Ishikawa (cell line): ENCODE measurements around the gene ACY1.

Source experiments
- CEBPB ChIP-seq: IDR thresholded peaks from 2 replicates; pipeline ENCODE4 v1.6.1; 2012
- CREB1 ChIP-seq: IDR thresholded peaks from 2 replicates; pipeline ENCODE4 v1.6.1; 2012; ENCODE audit warnings: low read depth
- EGR1 ChIP-seq: IDR thresholded peaks from 2 replicates; pipeline ENCODE4 v1.6.1; 2012
- EP300 ChIP-seq: IDR thresholded peaks from 2 replicates; pipeline ENCODE4 v1.6.1; 2012; ENCODE audit warnings: borderline replicate concordance
- FOXM1 ChIP-seq: IDR thresholded peaks from 2 replicates; pipeline ENCODE4 v1.6.1; 2012; ENCODE audit warnings: low read depth, borderline replicate concordance
- NFIC ChIP-seq: IDR thresholded peaks from 2 replicates; pipeline ENCODE4 v1.6.1; 2012
- RAD21 ChIP-seq: IDR thresholded peaks from 2 replicates; pipeline ENCODE4 v1.6.1; 2012; ENCODE audit warnings: low read depth
- TAF1 ChIP-seq: IDR thresholded peaks from 2 replicates; pipeline ENCODE4 v1.6.1; 2012; ENCODE audit warnings: low read depth, mild to moderate bottlenecking
- TCF12 ChIP-seq: IDR thresholded peaks from 2 replicates; pipeline ENCODE4 v1.6.1; 2012; ENCODE audit warnings: low read depth
- TEAD4 ChIP-seq: IDR thresholded peaks from 2 replicates; pipeline ENCODE4 v1.6.1; 2012
- YY1 ChIP-seq: IDR thresholded peaks from 2 replicates; pipeline ENCODE4 v1.6.1; 2012; ENCODE audit warnings: low read depth
- ZBTB7A ChIP-seq: IDR thresholded peaks from 2 replicates; pipeline ENCODE4 v1.6.1; 2012; ENCODE audit warnings: low read depth
- TF ChIP-seq, protein P1 (sequence below): IDR thresholded peaks from 2 replicates; pipeline ENCODE4 v1.6.1; 2012
- TF ChIP-seq, protein P2 (sequence below): IDR thresholded peaks from 2 replicates; pipeline ENCODE4 v1.6.1; 2012
- TF ChIP-seq, protein P3 (sequence below): IDR thresholded peaks from 2 replicates; pipeline ENCODE4 v1.6.1; 2012; ENCODE audit warnings: low read depth, mild to moderate bottlenecking

Gene ACY1

DNA sequence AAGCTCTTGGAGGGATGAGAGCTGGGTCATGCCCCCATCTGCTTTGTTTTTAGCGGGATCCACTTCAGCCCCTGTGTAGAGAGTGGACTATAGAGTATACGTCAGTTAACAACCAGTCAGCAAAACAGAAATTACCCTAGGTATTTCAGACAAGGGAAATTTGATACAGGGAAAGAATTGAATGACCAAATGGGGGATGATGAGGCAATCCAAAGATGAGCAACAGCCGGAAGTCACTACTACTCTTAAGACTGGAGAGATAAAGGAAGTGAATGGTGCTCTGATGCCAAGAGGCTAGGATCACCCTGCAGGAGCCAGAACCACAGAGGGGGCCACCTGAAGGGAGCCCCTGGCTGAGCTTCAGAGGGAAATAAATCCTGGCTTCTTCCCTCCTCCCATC, 29.9 kb upstream of the ACY1 start:
- TF ChIP-seq TCF12 (no peak), EGR1 (no peak), CEBPB (peak; percentile 69)

DNA sequence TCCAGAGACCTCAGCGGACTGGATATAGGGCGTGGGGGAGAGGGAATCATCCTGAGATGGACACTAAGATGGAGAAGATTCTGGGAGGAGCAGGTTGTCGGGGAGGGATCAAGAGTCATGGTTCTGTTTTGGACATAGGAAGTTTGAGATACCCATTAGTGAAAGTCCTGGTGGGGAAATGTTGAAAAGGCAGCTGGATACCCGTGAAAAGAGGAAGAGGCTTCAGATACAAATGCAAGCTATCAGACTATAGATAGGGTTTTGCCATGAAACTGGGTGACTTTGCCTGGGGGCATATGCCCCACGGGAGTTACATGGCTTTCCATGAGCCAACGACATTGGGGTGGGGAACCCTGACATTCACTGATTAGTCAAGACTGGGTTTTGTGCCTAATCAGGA, 29.2 kb upstream of the ACY1 start:
- TF ChIP-seq TAF1: no peak
- no peak for TF ChIP-seq TEAD4
- TF ChIP-seq ZBTB7A: no peak
- TF ChIP-seq, protein P1, sequence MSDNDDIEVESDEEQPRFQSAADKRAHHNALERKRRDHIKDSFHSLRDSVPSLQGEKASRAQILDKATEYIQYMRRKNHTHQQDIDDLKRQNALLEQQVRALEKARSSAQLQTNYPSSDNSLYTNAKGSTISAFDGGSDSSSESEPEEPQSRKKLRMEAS: no peak
- TF ChIP-seq RAD21: no peak
- TF ChIP-seq, protein P2, sequence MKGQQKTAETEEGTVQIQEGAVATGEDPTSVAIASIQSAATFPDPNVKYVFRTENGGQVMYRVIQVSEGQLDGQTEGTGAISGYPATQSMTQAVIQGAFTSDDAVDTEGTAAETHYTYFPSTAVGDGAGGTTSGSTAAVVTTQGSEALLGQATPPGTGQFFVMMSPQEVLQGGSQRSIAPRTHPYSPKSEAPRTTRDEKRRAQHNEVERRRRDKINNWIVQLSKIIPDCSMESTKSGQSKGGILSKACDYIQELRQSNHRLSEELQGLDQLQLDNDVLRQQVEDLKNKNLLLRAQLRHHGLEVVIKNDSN: no peak
- no peak for TF ChIP-seq EGR1
- no peak for TF ChIP-seq YY1
- TF ChIP-seq, protein P3, sequence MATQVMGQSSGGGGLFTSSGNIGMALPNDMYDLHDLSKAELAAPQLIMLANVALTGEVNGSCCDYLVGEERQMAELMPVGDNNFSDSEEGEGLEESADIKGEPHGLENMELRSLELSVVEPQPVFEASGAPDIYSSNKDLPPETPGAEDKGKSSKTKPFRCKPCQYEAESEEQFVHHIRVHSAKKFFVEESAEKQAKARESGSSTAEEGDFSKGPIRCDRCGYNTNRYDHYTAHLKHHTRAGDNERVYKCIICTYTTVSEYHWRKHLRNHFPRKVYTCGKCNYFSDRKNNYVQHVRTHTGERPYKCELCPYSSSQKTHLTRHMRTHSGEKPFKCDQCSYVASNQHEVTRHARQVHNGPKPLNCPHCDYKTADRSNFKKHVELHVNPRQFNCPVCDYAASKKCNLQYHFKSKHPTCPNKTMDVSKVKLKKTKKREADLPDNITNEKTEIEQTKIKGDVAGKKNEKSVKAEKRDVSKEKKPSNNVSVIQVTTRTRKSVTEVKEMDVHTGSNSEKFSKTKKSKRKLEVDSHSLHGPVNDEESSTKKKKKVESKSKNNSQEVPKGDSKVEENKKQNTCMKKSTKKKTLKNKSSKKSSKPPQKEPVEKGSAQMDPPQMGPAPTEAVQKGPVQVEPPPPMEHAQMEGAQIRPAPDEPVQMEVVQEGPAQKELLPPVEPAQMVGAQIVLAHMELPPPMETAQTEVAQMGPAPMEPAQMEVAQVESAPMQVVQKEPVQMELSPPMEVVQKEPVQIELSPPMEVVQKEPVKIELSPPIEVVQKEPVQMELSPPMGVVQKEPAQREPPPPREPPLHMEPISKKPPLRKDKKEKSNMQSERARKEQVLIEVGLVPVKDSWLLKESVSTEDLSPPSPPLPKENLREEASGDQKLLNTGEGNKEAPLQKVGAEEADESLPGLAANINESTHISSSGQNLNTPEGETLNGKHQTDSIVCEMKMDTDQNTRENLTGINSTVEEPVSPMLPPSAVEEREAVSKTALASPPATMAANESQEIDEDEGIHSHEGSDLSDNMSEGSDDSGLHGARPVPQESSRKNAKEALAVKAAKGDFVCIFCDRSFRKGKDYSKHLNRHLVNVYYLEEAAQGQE: no peak
- TF ChIP-seq TCF12: no peak

DNA sequence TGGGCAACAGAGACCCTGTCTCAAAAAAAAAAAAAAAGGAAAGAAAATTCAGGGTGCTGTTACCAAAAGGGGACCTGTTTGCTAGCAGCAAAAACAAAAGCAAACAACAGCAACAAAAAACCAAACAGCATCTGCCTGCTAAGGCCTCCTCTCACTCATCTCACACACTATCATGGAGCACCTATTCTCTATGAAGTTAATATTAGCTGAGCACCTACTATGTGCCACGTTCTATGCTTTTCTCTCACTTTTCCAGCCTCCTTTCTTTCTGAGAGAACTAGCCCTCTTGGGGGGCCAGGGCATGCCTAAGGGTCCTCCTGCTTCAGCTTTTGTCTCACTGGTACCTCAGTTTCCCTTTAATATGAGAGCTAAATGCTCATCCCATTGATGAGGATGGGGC, 28.6 kb upstream of the ACY1 start:
- TF ChIP-seq CEBPB (no peak), NFIC (no peak), CREB1 (no peak), TCF12 (no peak), ZBTB7A (no peak)
- TF ChIP-seq, protein P3: no peak

DNA sequence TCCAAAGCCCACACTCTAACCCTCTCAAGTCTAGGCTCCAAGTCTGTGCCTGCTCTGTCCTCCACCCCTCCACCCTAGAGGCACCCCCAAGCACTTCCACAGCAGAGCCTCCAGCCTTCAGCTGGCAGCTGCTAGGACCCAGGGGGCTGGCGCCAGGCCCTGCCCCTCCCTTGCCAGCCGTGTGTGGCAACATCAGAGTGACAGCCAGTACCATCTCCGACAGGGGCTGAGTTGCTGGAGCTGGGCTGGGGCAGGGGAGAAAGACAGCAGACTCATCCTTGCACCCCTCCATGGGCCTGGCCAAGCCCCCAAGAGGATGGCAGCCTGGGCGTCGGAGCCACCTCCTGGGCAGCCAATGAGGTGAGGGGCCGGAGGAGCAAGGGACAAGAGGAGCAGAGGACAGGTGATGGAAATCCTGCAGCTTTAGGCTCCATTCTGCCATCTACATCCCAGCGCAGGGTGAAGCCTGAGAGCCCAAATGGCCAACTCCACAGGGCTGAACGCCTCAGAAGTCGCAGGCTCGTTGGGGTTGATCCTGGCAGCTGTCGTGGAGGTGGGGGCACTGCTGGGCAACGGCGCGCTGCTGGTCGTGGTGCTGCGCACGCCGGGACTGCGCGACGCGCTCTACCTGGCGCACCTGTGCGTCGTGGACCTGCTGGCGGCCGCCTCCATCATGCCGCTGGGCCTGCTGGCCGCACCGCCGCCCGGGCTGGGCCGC, 28.0 kb upstream of the ACY1 start, which contains the start of gene GPR62:
Gene GPR62 (plus strand): TSS at position 207 of the 718 bp plus-strand sequence. CDS start 272 bp downstream, at position 479.
- TF ChIP-seq FOXM1 (no peak), EP300 (no peak), CREB1 (no peak), RAD21 (no peak), NFIC (no peak), TAF1 (no peak), TEAD4 (no peak)
- TF ChIP-seq, protein P3: no peak

DNA sequence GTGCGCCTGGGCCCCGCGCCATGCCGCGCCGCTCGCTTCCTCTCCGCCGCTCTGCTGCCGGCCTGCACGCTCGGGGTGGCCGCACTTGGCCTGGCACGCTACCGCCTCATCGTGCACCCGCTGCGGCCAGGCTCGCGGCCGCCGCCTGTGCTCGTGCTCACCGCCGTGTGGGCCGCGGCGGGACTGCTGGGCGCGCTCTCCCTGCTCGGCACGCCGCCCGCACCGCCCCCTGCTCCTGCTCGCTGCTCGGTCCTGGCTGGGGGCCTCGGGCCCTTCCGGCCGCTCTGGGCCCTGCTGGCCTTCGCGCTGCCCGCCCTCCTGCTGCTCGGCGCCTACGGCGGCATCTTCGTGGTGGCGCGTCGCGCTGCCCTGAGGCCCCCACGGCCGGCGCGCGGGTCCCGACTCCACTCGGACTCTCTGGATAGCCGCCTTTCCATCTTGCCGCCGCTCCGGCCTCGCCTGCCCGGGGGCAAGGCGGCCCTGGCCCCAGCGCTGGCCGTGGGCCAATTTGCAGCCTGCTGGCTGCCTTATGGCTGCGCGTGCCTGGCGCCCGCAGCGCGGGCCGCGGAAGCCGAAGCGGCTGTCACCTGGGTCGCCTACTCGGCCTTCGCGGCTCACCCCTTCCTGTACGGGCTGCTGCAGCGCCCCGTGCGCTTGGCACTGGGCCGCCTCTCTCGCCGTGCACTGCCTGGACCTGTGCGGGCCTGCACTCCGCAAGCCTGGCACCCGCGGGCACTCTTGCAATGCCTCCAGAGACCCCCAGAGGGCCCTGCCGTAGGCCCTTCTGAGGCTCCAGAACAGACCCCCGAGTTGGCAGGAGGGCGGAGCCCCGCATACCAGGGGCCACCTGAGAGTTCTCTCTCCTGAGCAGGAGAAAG, 27.2 kb upstream of the ACY1 start:
- TF ChIP-seq, protein P3: no peak
- peak; percentile 84 for TF ChIP-seq NFIC
- no peak for TF ChIP-seq YY1
- TF ChIP-seq TEAD4: no peak
- TF ChIP-seq TAF1: no peak
- TF ChIP-seq, protein P1: peak; percentile 15; the same call in 1 of the 2 replicates
- TF ChIP-seq EGR1: no peak
- TF ChIP-seq CEBPB: no peak
- TF ChIP-seq TCF12: peak; percentile 30; the same call in 1 of the 2 replicates
